HepG2 (cell line): ENCODE data around the gene TBR1. TPM values are rescaled to one million over a fixed set of nuclear protein-coding genes. Genes with fewer than 3 reads are reported as not detected.

Experiments
- ATAC-seq: fragments of 200-7000 bp; cut with Tn5 transposase; 3 replicates; pipeline ENCODE4 v1.9.1; 2020; ENCODE audit warnings: mild to moderate bottlenecking, moderate library complexity
- BruUV-seq: library from RNA; stranded (reverse); fragments of 400-500 nt; replicated peaks from 2 replicates; lab custom pipeline; 2021; lab: Mats Ljungman, UMichigan
- CTCF ChIA-PET: fragments of 300-600 bp; formaldehyde crosslinking; extraction: SDS; loops from one replicate; lab custom pipeline; 2021; ENCODE audit warnings: low total read pairs, inconsistent platforms, low intra/inter-chr PET ratio; lab: Yijun Ruan, JAX
- POLR2A ChIA-PET: fragments of 350-600 bp; sonication (Branson Sonifier 250); formaldehyde crosslinking; loops from one replicate; lab custom pipeline; 2020; ENCODE audit warnings: antibody characterized with exemption, inconsistent platforms; lab: Yijun Ruan, JAX
- DNase-seq: peaks from one replicate; pipeline ENCODE4 v3.0.0-alpha.2; 2015; ENCODE audit warnings: low spot score
- FAIRE-seq: peaks from 3 replicates; lab custom pipeline; 2011; peaks lifted over from hg19 to GRCh38; lab: Jason Lieb, UNC
- H2AFZ ChIP-seq: one replicate; pipeline ENCODE4 v1.6.1; 2011; ENCODE audit warnings: low read length, inconsistent platforms
- H3K27ac ChIP-seq: fragments of 300-600 bp; 3 replicates; pipeline ENCODE4 v1.8.0; 2011; ENCODE audit warnings: mixed run types, mild to moderate bottlenecking, mixed read lengths, low read length, inconsistent platforms; ENCODE audit not compliant: insufficient read depth; ENCODE audit errors: extremely low read length
- H3K27me3 ChIP-seq, 2 experiments: fragments of 200-600 bp in 1 of 2; 2 replicates in 1 of 2; 3 replicates in 1 of 2; pipeline versions ENCODE4 v1.6.0 to v1.8.0; 2011; ENCODE audit warnings: low read length in 2 of 2, mild to moderate bottlenecking in 2 of 2, moderate library complexity in 2 of 2, inconsistent platforms in 1 of 2; ENCODE audit not compliant: insufficient read depth in 2 of 2, control insufficient read depth in 1 of 2
- H3K36me3 ChIP-seq, 2 experiments: fragments of 200-600 bp in 1 of 2; replicated peaks in 1 of 2; 2 replicates in 1 of 2; 3 replicates in 1 of 2; pipeline versions ENCODE4 v1.5.1 to v1.8.0; 2011; ENCODE audit warnings: low read length in 2 of 2, inconsistent platforms in 1 of 2; ENCODE audit not compliant: insufficient read depth in 2 of 2, control insufficient read depth in 1 of 2
- H3K4me1 ChIP-seq: 2 replicates; pipeline ENCODE4 v1.5.1; 2012; ENCODE audit warnings: low read length, inconsistent platforms; ENCODE audit not compliant: insufficient read depth
- H3K4me2 ChIP-seq: 2 replicates; pipeline ENCODE4 v1.6.0; 2011; ENCODE audit warnings: low read depth, low read length, inconsistent platforms
- H3K4me3 ChIP-seq, 3 experiments: fragments of 200-600 bp in 1 of 3; sonication (generic), shearing (Covaris generic) in 1 of 3; replicated peaks in 1 of 3; 2 replicates each; pipeline ENCODE4 v1.5.1; 2011 to 2016; ENCODE audit warnings: low read length in 3 of 3, inconsistent platforms in 2 of 3, low read depth in 2 of 3, mild to moderate bottlenecking in 2 of 3, control low read depth in 1 of 3, mixed read lengths in 1 of 3; ENCODE audit not compliant: insufficient read depth in 1 of 3
- H3K79me2 ChIP-seq: one replicate; pipeline ENCODE4 v1.6.1; 2011; ENCODE audit warnings: low read length, inconsistent platforms; ENCODE audit not compliant: insufficient read depth
- H3K9ac ChIP-seq: 2 replicates; pipeline ENCODE4 v1.6.0; 2011; ENCODE audit warnings: mild to moderate bottlenecking, low read depth, low read length, inconsistent platforms; ENCODE audit not compliant: insufficient read depth
- H3K9me3 ChIP-seq: 2 replicates; pipeline ENCODE4 v1.5.1; 2012; ENCODE audit warnings: mild to moderate bottlenecking, low read length
- H4K20me1 ChIP-seq: 2 replicates; pipeline ENCODE4 v1.6.0; 2011; ENCODE audit warnings: inconsistent platforms, mild to moderate bottlenecking, low read length, moderate library complexity; ENCODE audit not compliant: insufficient read depth
- CENPX ChIP-seq: sonication (generic); formaldehyde crosslinking; IDR thresholded peaks from 2 replicates; pipeline ENCODE4 v1.9.0; 2021; ENCODE audit warnings: mild to moderate bottlenecking, missing genetic modification reagents, moderate library complexity
- HCFC1 ChIP-seq: fragments of 150-350 bp; IDR thresholded peaks from 2 replicates; pipeline ENCODE4 v1.6.1; 2014; ENCODE audit warnings: low read depth, low read length
- RCOR2 ChIP-seq: IDR thresholded peaks from 2 replicates; pipeline ENCODE4 v1.6.1; 2016; ENCODE audit warnings: missing biosample characterization, missing genetic modification reagents
- ZFYVE20 ChIP-seq: sonication (generic); formaldehyde crosslinking; IDR thresholded peaks from 2 replicates; pipeline ENCODE4 v1.8.0; 2023; ENCODE audit warnings: low read depth, mild to moderate bottlenecking, moderate library complexity, missing genetic modification reagents, borderline replicate concordance
- ZNF432 ChIP-seq: sonication (generic); formaldehyde crosslinking; IDR thresholded peaks from 2 replicates; pipeline ENCODE4 v1.5.0; 2020; ENCODE audit warnings: missing genetic modification reagents, mild to moderate bottlenecking, borderline replicate concordance
- ZNF776 ChIP-seq: sonication (generic); formaldehyde crosslinking; IDR thresholded peaks from 2 replicates; pipeline ENCODE4 v1.4.0; 2020; ENCODE audit warnings: mild to moderate bottlenecking, missing genetic modification reagents
- WGBS: methylation state at CpG from one replicate; pipeline ENCODE4 v1.1.6; 2017; ENCODE audit warnings: low lambda C conversion rate; 5-methylcytosine and 5-hydroxymethylcytosine counted together
- in situ Hi-C: cut with HindIII; loops from 2 replicates; pipeline ENCODE4 v1.10.0; 2017; ENCODE audit warnings: low pct_unique_long_range_greater_than_20kb; ENCODE audit not compliant: extremely low pct_ligation_motif_present
- intact Hi-C: fragments of 100-400 bp; cut with micrococcal nuclease; formaldehyde crosslinking; loops from one replicate; pipeline ENCODE4 v1.10.0; 2022; ENCODE audit not compliant: unreplicated experiment
- polyA plus RNA-seq, 8 experiments: library from polyadenylated mRNA; depleted of rRNA in 3 of 8; stranded (reverse) in 7 of 8; unstranded in 1 of 8; fragments of >200 nt; fragmentation: Illumina TruSeq in 4 of 8; extraction: Trizol in 4 of 8; gene quantifications; 2 replicates each; pipeline versions ENCODE4 v1.2.1 to v1.2.3, GENCODE V29; 2011 to 2016; ENCODE audit warnings: low read depth in 4 of 8, missing spikeins in 1 of 8, mixed read lengths in 1 of 8; ENCODE audit not compliant: insufficient read depth in 1 of 8
- total RNA-seq, 5 experiments: library from RNA; depleted of rRNA; stranded (reverse); fragments of >200 nt; fragmentation: Illumina TruSeq; extraction: Trizol; gene quantifications; 2 replicates each; pipeline ENCODE4 v1.2.3, GENCODE V29; 2016; ENCODE audit warnings: low read depth in 1 of 5
- TF ChIP-seq, protein P1 (sequence below): sonication (generic); formaldehyde crosslinking; IDR thresholded peaks from 2 replicates; pipeline ENCODE4 v1.4.0; 2020; ENCODE audit warnings: missing genetic modification reagents
- TF ChIP-seq, protein P2 (sequence below): IDR thresholded peaks from 2 replicates; pipeline ENCODE4 v1.6.1; 2012; ENCODE audit warnings: low read length, improper control_type of control experiment
- TF ChIP-seq, protein P3 (sequence below): sonication (generic); formaldehyde crosslinking; IDR thresholded peaks from 2 replicates; pipeline ENCODE4 v1.4.0; 2020; ENCODE audit warnings: low read depth, missing genetic modification reagents
- TF ChIP-seq, protein P4 (sequence below): sonication (generic); formaldehyde crosslinking; IDR thresholded peaks from 2 replicates; pipeline ENCODE4 v1.4.0; 2020; ENCODE audit warnings: missing genetic modification reagents
- TF ChIP-seq, protein P5 (sequence below): sonication (generic); formaldehyde crosslinking; IDR thresholded peaks from 2 replicates; pipeline ENCODE4 v1.4.0; 2020; ENCODE audit warnings: missing genetic modification reagents
- TF ChIP-seq, protein P6 (sequence below): sonication (generic); formaldehyde crosslinking; IDR thresholded peaks from 2 replicates; pipeline ENCODE4 v1.4.0; 2020; ENCODE audit warnings: missing genetic modification reagents

The TBR1 gene
- total and polyA plus RNA-seq, 2 of the 13 experiments (the other 11 are each of a cell fraction or from before 2014, with no cell fraction given), result not detected

DNA sequence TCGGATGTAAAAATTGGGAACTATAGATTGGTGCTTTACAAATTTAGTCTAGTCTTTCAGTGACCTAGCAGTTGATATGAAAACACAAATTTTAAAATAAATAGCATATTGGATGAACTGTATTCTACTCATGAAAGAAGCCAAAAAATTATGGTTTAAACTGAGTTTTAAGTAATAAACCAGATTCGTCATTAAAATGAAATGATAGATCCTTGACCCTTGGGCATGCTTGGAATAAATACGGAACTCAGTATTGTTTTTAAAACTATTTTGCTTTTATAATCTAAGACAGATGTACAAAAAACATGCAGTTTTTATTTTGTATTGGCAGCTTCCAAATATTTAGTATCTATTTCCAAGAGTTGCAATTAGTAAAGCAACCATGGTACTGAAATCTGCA is 34.6 kb upstream of the TBR1 start:
- FAIRE-seq (no peak), DNase-seq (no peak), ATAC-seq (no peak)
- Histone ChIP-seq H3K27ac (no peak overlapping the region), H3K27me3 (no peaks in the 10 kb centered on the region), H3K4me2 (no peak overlapping the region), H3K4me1 (no peaks in the 10 kb centered on the region), H3K9me3 (no peaks in the 10 kb centered on the region), H2AFZ (no peak overlapping the region), H4K20me1 (no peaks in the 10 kb centered on the region), H3K36me3 (peaks cover 3 to 17% of the 10 kb centered on the region in 2 experiments; a peak in 4 of 5 replicates), H3K9ac (no peak overlapping the region), H3K4me3 (no peak overlapping the region), H3K79me2 (no peaks in the 10 kb centered on the region)
- ChIA-PET POLR2A (no interaction called here), CTCF (no interaction called here)
- intact Hi-C loops, result no loop called here
- in situ Hi-C loops, result no loop called here
- BruUV-seq, result no TSS peak
- WGBS, result 96% methylated on average over 3 of the region's 3 CpGs
- TF ChIP-seq HCFC1, result no peak
- TF ChIP-seq, protein P1, sequence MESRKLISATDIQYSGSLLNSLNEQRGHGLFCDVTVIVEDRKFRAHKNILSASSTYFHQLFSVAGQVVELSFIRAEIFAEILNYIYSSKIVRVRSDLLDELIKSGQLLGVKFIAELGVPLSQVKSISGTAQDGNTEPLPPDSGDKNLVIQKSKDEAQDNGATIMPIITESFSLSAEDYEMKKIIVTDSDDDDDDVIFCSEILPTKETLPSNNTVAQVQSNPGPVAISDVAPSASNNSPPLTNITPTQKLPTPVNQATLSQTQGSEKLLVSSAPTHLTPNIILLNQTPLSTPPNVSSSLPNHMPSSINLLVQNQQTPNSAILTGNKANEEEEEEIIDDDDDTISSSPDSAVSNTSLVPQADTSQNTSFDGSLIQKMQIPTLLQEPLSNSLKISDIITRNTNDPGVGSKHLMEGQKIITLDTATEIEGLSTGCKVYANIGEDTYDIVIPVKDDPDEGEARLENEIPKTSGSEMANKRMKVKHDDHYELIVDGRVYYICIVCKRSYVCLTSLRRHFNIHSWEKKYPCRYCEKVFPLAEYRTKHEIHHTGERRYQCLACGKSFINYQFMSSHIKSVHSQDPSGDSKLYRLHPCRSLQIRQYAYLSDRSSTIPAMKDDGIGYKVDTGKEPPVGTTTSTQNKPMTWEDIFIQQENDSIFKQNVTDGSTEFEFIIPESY, result no peak
- TF ChIP-seq, protein P2, sequence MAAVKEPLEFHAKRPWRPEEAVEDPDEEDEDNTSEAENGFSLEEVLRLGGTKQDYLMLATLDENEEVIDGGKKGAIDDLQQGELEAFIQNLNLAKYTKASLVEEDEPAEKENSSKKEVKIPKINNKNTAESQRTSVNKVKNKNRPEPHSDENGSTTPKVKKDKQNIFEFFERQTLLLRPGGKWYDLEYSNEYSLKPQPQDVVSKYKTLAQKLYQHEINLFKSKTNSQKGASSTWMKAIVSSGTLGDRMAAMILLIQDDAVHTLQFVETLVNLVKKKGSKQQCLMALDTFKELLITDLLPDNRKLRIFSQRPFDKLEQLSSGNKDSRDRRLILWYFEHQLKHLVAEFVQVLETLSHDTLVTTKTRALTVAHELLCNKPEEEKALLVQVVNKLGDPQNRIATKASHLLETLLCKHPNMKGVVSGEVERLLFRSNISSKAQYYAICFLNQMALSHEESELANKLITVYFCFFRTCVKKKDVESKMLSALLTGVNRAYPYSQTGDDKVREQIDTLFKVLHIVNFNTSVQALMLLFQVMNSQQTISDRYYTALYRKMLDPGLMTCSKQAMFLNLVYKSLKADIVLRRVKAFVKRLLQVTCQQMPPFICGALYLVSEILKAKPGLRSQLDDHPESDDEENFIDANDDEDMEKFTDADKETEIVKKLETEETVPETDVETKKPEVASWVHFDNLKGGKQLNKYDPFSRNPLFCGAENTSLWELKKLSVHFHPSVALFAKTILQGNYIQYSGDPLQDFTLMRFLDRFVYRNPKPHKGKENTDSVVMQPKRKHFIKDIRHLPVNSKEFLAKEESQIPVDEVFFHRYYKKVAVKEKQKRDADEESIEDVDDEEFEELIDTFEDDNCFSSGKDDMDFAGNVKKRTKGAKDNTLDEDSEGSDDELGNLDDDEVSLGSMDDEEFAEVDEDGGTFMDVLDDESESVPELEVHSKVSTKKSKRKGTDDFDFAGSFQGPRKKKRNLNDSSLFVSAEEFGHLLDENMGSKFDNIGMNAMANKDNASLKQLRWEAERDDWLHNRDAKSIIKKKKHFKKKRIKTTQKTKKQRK, result no peak
- TF ChIP-seq, protein P3, sequence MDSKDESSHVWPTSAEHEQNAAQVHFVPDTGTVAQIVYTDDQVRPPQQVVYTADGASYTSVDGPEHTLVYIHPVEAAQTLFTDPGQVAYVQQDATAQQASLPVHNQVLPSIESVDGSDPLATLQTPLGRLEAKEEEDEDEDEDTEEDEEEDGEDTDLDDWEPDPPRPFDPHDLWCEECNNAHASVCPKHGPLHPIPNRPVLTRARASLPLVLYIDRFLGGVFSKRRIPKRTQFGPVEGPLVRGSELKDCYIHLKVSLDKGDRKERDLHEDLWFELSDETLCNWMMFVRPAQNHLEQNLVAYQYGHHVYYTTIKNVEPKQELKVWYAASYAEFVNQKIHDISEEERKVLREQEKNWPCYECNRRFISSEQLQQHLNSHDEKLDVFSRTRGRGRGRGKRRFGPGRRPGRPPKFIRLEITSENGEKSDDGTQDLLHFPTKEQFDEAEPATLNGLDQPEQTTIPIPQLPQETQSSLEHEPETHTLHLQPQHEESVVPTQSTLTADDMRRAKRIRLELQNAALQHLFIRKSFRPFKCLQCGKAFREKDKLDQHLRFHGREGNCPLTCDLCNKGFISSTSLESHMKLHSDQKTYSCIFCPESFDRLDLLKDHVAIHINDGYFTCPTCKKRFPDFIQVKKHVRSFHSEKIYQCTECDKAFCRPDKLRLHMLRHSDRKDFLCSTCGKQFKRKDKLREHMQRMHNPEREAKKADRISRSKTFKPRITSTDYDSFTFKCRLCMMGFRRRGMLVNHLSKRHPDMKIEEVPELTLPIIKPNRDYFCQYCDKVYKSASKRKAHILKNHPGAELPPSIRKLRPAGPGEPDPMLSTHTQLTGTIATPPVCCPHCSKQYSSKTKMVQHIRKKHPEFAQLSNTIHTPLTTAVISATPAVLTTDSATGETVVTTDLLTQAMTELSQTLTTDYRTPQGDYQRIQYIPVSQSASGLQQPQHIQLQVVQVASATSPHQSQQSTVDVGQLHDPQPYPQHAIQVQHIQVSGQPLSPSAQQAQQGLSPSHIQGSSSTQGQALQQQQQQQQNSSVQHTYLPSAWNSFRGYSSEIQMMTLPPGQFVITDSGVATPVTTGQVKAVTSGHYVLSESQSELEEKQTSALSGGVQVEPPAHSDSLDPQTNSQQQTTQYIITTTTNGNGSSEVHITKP (CRISPR knock-in tag), result no peak
- no peak for TF ChIP-seq CENPX (CRISPR knock-in tag)
- no peak for TF ChIP-seq ZNF432 (CRISPR knock-in tag)
- TF ChIP-seq, protein P4, sequence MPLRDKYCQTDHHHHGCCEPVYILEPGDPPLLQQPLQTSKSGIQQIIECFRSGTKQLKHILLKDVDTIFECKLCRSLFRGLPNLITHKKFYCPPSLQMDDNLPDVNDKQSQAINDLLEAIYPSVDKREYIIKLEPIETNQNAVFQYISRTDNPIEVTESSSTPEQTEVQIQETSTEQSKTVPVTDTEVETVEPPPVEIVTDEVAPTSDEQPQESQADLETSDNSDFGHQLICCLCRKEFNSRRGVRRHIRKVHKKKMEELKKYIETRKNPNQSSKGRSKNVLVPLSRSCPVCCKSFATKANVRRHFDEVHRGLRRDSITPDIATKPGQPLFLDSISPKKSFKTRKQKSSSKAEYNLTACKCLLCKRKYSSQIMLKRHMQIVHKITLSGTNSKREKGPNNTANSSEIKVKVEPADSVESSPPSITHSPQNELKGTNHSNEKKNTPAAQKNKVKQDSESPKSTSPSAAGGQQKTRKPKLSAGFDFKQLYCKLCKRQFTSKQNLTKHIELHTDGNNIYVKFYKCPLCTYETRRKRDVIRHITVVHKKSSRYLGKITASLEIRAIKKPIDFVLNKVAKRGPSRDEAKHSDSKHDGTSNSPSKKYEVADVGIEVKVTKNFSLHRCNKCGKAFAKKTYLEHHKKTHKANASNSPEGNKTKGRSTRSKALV (CRISPR knock-in tag), result no peak
- no peak for TF ChIP-seq ZFYVE20 (CRISPR knock-in tag)
- TF ChIP-seq ZNF776 (CRISPR knock-in tag), result no peak
- TF ChIP-seq RCOR2 (CRISPR knock-in tag), result no peak
- TF ChIP-seq, protein P5, sequence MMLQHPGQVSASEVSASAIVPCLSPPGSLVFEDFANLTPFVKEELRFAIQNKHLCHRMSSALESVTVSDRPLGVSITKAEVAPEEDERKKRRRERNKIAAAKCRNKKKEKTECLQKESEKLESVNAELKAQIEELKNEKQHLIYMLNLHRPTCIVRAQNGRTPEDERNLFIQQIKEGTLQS (CRISPR knock-in tag), result no peak
- TF ChIP-seq, protein P6, sequence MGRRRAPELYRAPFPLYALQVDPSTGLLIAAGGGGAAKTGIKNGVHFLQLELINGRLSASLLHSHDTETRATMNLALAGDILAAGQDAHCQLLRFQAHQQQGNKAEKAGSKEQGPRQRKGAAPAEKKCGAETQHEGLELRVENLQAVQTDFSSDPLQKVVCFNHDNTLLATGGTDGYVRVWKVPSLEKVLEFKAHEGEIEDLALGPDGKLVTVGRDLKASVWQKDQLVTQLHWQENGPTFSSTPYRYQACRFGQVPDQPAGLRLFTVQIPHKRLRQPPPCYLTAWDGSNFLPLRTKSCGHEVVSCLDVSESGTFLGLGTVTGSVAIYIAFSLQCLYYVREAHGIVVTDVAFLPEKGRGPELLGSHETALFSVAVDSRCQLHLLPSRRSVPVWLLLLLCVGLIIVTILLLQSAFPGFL, result no peak
